GM12878 (cell line): ENCODE results near the gene ARHGDIA. TPM values are rescaled to one million over a fixed set of nuclear protein-coding genes. Genes with fewer than 3 reads are reported as not detected.

Source experiments
- ESRRA ChIP-seq: IDR thresholded peaks from 2 replicates; pipeline ENCODE4 v1.6.1; 2012; ENCODE audit warnings: mild to moderate bottlenecking, low read length, improper control_type of control experiment
- KDM1A ChIP-seq: fragments of 200-600 bp; sonication (generic); IDR thresholded peaks from 2 replicates; pipeline ENCODE4 v1.6.1; 2016; ENCODE audit warnings: borderline replicate concordance
- MEF2A ChIP-seq: IDR thresholded peaks from 2 replicates; pipeline ENCODE4 v1.6.1; 2011; ENCODE audit warnings: low read depth, mild to moderate bottlenecking, low read length, moderate library complexity; ENCODE audit not compliant: insufficient read depth
- SIN3A ChIP-seq: IDR thresholded peaks from 2 replicates; pipeline ENCODE4 v1.6.1; 2012; ENCODE audit warnings: low read depth, low read length, improper control_type of control experiment
- SPI1 ChIP-seq: IDR thresholded peaks from 2 replicates; pipeline ENCODE4 v1.6.1; 2011; ENCODE audit warnings: low read depth, mild to moderate bottlenecking, low read length, moderate library complexity, borderline replicate concordance; ENCODE audit not compliant: insufficient read depth
- STAT1 ChIP-seq: fragments of 450-650 bp; conservative IDR thresholded peaks from 2 replicates; pipeline ENCODE4 v1.6.1; 2014; ENCODE audit warnings: antibody characterized with exemption, mild to moderate bottlenecking
- TCF3 ChIP-seq: IDR thresholded peaks from 2 replicates; pipeline ENCODE4 v1.6.1; 2012; ENCODE audit warnings: low read depth, mild to moderate bottlenecking, low read length, borderline replicate concordance; ENCODE audit not compliant: insufficient read depth
- WRNIP1 ChIP-seq: IDR thresholded peaks from 2 replicates; pipeline ENCODE4 v1.6.1; 2011; ENCODE audit warnings: low read depth, low read length, improper control_type of control experiment, borderline replicate concordance
- polyA plus RNA-seq, 11 experiments: library from polyadenylated mRNA; depleted of rRNA in 4 of 11; unstranded in 6 of 11; stranded (reverse) in 5 of 11; fragments of >200 nt; fragmentation: Nextera tagmentation in 4 of 11; fragmentation: Illumina TruSeq in 1 of 11; extraction: Ambion mirVana in 4 of 11; extraction: Trizol in 1 of 11; gene quantifications; 1 replicate in 1 of 11; 2 replicates in 10 of 11; pipeline versions ENCODE4 v1.2.1 to v1.2.3, GENCODE V29; 2011 to 2016; ENCODE audit warnings: inconsistent platforms in 2 of 11, missing spikeins in 2 of 11, low read depth in 1 of 11
- total RNA-seq, 4 experiments: library from RNA; depleted of rRNA in 3 of 4; stranded (reverse); fragments of >200 nt in 3 of 4; fragmentation: Illumina TruSeq in 1 of 4; extraction: Trizol in 1 of 4; gene quantifications; 2 replicates each; pipeline versions ENCODE4 v1.2.1 to v1.2.3, GENCODE V29; 2013 to 2021
- TF ChIP-seq, protein P1 (sequence below): fragments of 450-650 bp; IDR thresholded peaks from 2 replicates; pipeline ENCODE4 v1.6.1; 2016; ENCODE audit warnings: mild to moderate bottlenecking

ARHGDIA gene
- total and polyA plus RNA-seq, 10 of the 15 experiments (the other 5 are each of a cell fraction or from before 2014, with no cell fraction given) = 17.9 to 552 (median 169) TPM

DNA sequence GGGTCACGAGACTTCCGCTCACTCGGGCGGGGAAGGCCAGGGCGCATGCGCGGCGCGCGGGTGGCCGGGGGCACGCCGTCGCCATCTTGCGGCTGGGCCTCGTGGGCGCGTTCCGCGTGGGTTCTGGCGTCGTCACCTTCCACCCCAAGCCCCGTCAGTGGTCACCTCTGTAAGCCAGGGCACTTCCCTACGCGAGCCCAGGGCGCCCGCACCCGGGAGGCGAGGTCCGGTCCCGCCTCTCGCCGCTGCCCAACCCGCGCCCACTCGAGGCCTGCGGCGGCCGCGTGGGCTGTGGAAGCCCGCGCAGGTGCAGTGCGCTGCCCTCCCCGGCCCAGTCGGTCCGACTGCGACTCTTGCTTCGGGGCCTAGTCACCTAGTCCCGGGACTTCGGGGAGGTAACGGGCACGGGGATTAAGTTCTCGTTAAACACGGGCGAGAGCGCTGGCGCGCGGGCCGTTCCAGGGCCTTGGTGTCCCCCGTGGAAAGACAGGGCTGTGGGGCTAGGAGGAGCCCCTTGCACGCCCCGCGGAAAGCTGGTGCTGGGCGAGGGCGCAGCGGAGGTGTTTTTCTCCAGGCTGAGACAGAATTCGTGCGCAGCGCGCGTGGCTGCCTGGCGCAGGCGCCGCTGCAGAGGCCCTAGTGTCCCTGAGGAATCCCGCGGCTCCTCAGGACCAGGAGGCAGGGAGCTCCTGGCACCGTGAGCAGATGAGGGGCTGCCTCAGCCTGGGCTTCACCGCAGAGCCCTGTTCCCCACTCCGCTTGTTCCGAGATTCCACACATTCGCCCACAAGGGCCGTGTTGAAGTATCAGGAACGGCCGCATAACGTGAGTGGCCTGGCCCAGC is 472 bp upstream of the ARHGDIA start (continued):
- TF ChIP-seq STAT1 = 0 out of 2 replicates have a peak, but pooled peaks have one; percentile 48
- TF ChIP-seq SPI1 = peak; percentile 60
- no peak for TF ChIP-seq KDM1A
- TF ChIP-seq TCF3 = peak; percentile 70; the same call in 1 of the 2 replicates
- TF ChIP-seq MEF2A = no peak
- TF ChIP-seq, protein P1, sequence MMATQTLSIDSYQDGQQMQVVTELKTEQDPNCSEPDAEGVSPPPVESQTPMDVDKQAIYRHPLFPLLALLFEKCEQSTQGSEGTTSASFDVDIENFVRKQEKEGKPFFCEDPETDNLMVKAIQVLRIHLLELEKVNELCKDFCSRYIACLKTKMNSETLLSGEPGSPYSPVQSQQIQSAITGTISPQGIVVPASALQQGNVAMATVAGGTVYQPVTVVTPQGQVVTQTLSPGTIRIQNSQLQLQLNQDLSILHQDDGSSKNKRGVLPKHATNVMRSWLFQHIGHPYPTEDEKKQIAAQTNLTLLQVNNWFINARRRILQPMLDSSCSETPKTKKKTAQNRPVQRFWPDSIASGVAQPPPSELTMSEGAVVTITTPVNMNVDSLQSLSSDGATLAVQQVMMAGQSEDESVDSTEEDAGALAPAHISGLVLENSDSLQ = peak; percentile 78
- TF ChIP-seq SIN3A = peak; percentile 0; the same call in 1 of the 2 replicates
- TF ChIP-seq WRNIP1 = no peak
- no peak for TF ChIP-seq ESRRA
